ENCODE measurements around the gene TBC1D13. TPM values are rescaled to one million over a fixed set of nuclear protein-coding genes. Genes with fewer than 3 reads are reported as not detected.

Gene TBC1D13
- total and polyA plus RNA-seq, 2 of the 13 experiments (the other 11 are each of a cell fraction or from before 2014, with no cell fraction given): 17.9 to 19.7 TPM

GRCh38 chr9:128771745-128772519 lies 15.1 kb upstream of the TBC1D13 start, which contains the start of gene ZER1 (continued):
- TF ChIP-seq ZNF609 (CRISPR knock-in tag; IDR thresholded peaks at IDR 0.05; ENCODE audit: borderline replicate concordance) (no peak; the same call in 1 of the 2 replicates), KLF15 (CRISPR knock-in tag; IDR thresholded peaks at IDR 0.05; ENCODE audit: borderline replicate concordance) (no peak), ZNF367 (CRISPR knock-in tag; IDR thresholded peaks at IDR 0.05; ENCODE audit: borderline replicate concordance) (no peak), XBP1 (CRISPR knock-in tag; IDR thresholded peaks at IDR 0.05) (no peak), ZXDC (CRISPR knock-in tag; IDR thresholded peaks at IDR 0.05) (peak; percentile 47; the same call in 1 of the 2 replicates), ZC3H4 (CRISPR knock-in tag; IDR thresholded peaks at IDR 0.05; ENCODE audit: borderline replicate concordance) (no peak), PBX2 (CRISPR knock-in tag; IDR thresholded peaks at IDR 0.05) (no peak), ZBTB44 (CRISPR knock-in tag; IDR thresholded peaks at IDR 0.05) (no peak), AFF4 (CRISPR knock-in tag; IDR thresholded peaks at IDR 0.05) (no peak), ZNF776 (CRISPR knock-in tag; IDR thresholded peaks at IDR 0.05) (0 out of 2 replicates have a peak, but pooled peaks have one; percentile 33), MEF2D (CRISPR knock-in tag; IDR thresholded peaks at IDR 0.05) (no peak; the same call in 1 of the 2 replicates), ZNF207 (IDR thresholded peaks at IDR 0.05; ENCODE audit: borderline replicate concordance) (no peak), PITX1 (CRISPR knock-in tag; IDR thresholded peaks at IDR 0.05) (peak; percentile 58; the same call in 1 of the 2 replicates), ZNF446 (CRISPR knock-in tag; IDR thresholded peaks at IDR 0.05) (peak; percentile 67; the same call in 1 of the 2 replicates)
